K562 (cell line): ENCODE results near the gene EP300. TPM values are rescaled to one million over a fixed set of nuclear protein-coding genes. Genes with fewer than 3 reads are reported as not detected.
A peak's percentile ranks its signal among the peaks of the same experiment; 100 is the strongest.

ENCODE experiments used
- LARP7 ChIP-seq: fragments of 450-650 bp; IDR thresholded peaks from 2 replicates; pipeline ENCODE4 v1.6.1; 2016
- ZBTB17 ChIP-seq: fragments of 450-650 bp; formaldehyde crosslinking; IDR thresholded peaks from 2 replicates; pipeline ENCODE4 v1.4.0; 2020; ENCODE audit warnings: mild to moderate bottlenecking
- ZFX ChIP-seq: sonication (generic); formaldehyde crosslinking; IDR thresholded peaks from 2 replicates; pipeline ENCODE4 v1.8.0; 2022; ENCODE audit warnings: mild to moderate bottlenecking, missing genetic modification reagents, moderate library complexity
- ZKSCAN1 ChIP-seq: fragments of 150-350 bp; IDR thresholded peaks from 2 replicates; pipeline ENCODE4 v1.6.1; 2016; ENCODE audit warnings: low read depth, low read length
- ZNF23 ChIP-seq: fragments of 250-450 bp; sonication (Bioruptor Pico); IDR thresholded peaks from 2 replicates; pipeline ENCODE4 v1.4.0; 2020; ENCODE audit warnings: mild to moderate bottlenecking
- ZSCAN29 ChIP-seq: fragments of 450-650 bp; IDR thresholded peaks from 2 replicates; pipeline ENCODE4 v1.6.1; 2017
- polyA plus RNA-seq, 8 experiments: library from polyadenylated mRNA; depleted of rRNA in 4 of 8; stranded (reverse) in 5 of 8; unstranded in 3 of 8; fragments of >200 nt; fragmentation: Nextera tagmentation in 2 of 8; fragmentation: Illumina TruSeq in 1 of 8; extraction: Ambion mirVana in 2 of 8; extraction: Trizol in 1 of 8; gene quantifications; 2 replicates each; pipeline versions ENCODE4 v1.2.1 to v1.2.3, GENCODE V29; 2011 to 2014; ENCODE audit warnings: inconsistent platforms in 1 of 8, missing spikeins in 1 of 8
- total RNA-seq, 7 experiments: library from RNA; depleted of rRNA in 6 of 7; stranded (reverse); fragments of >200 nt in 6 of 7; fragmentation: Illumina TruSeq in 2 of 7; extraction: Trizol in 2 of 7; gene quantifications; 2 replicates each; pipeline versions ENCODE4 v1.2.1 to v1.2.3, GENCODE V29; 2011 to 2021; ENCODE audit warnings: low replicate concordance in 1 of 7
- TF ChIP-seq, protein P1 (sequence below): fragments of 450-650 bp; IDR thresholded peaks from 2 replicates; pipeline ENCODE4 v1.6.1; 2016; ENCODE audit warnings: missing biosample characterization, missing genetic modification characterization
- TF ChIP-seq, protein P2 (sequence below): fragments of 450-650 bp; IDR thresholded peaks from 2 replicates; pipeline ENCODE4 v1.6.1; 2016; ENCODE audit warnings: low read depth
- TF ChIP-seq, protein P3 (sequence below): sonication (generic); formaldehyde crosslinking; IDR thresholded peaks from 2 replicates; pipeline ENCODE4 v1.4.0; 2020; ENCODE audit warnings: mild to moderate bottlenecking, missing genetic modification reagents
- TF ChIP-seq, protein P4 (sequence below): sonication (generic); formaldehyde crosslinking; IDR thresholded peaks from 2 replicates; pipeline ENCODE4 v1.8.1; 2023; ENCODE audit warnings: mild to moderate bottlenecking, missing genetic modification reagents

EP300 gene
- total and polyA plus RNA-seq, 9 of the 15 experiments (the other 6 are each of a cell fraction or from before 2014, with no cell fraction given), result 2.2 to 28.6 (median 10.9) TPM

DNA sequence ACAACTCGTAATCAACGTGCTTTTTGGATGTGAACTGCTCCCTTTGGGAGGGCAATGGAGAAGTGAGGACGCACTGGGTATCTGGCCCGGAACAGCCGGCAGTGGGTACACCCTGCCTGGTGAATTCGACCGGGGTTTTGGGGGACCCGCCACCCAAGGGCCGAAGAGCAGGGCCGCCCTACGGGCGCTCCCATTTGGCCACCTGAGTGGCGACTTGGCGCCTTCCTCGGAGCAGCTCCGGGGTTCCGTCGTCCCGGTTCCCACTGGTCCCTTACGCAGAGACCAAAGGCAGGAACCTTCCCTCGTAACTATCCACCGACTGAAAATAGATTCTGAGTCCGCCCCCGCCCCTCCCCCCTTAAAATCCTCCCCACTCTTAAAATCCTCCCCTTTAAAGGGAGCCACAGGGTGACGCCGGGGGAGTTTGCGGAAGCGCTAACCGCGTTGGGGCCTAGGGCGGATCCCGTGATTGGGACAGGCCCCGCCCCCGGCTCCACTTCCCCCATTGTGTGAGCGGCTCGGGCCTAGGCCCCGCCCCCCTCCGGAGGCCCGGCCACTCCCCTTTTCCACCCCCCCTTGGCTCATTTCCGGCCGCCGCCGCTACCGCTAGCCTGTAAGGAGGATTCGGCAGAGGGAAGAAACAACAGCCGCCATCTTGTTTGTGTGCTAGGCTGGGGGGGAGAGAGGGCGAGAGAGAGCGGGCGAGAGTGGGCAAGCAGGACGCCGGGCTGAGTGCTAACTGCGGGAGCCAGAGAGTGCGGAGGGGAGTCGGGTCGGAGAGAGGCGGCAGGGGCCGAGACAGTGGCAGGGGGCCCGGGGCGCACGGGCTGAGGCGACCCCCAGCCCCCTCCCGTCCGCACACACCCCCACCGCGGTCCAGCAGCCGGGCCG, 1.0 kb upstream of the EP300 start (continued):
- TF ChIP-seq ZBTB17 (CRISPR knock-in tag), result 0 out of 2 replicates have a peak, but pooled peaks have one; percentile 56
- TF ChIP-seq ZNF23, result no peak
- no peak for TF ChIP-seq LARP7
- TF ChIP-seq, protein P1, sequence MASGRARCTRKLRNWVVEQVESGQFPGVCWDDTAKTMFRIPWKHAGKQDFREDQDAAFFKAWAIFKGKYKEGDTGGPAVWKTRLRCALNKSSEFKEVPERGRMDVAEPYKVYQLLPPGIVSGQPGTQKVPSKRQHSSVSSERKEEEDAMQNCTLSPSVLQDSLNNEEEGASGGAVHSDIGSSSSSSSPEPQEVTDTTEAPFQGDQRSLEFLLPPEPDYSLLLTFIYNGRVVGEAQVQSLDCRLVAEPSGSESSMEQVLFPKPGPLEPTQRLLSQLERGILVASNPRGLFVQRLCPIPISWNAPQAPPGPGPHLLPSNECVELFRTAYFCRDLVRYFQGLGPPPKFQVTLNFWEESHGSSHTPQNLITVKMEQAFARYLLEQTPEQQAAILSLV (tag), result no peak
- TF ChIP-seq, protein P2, sequence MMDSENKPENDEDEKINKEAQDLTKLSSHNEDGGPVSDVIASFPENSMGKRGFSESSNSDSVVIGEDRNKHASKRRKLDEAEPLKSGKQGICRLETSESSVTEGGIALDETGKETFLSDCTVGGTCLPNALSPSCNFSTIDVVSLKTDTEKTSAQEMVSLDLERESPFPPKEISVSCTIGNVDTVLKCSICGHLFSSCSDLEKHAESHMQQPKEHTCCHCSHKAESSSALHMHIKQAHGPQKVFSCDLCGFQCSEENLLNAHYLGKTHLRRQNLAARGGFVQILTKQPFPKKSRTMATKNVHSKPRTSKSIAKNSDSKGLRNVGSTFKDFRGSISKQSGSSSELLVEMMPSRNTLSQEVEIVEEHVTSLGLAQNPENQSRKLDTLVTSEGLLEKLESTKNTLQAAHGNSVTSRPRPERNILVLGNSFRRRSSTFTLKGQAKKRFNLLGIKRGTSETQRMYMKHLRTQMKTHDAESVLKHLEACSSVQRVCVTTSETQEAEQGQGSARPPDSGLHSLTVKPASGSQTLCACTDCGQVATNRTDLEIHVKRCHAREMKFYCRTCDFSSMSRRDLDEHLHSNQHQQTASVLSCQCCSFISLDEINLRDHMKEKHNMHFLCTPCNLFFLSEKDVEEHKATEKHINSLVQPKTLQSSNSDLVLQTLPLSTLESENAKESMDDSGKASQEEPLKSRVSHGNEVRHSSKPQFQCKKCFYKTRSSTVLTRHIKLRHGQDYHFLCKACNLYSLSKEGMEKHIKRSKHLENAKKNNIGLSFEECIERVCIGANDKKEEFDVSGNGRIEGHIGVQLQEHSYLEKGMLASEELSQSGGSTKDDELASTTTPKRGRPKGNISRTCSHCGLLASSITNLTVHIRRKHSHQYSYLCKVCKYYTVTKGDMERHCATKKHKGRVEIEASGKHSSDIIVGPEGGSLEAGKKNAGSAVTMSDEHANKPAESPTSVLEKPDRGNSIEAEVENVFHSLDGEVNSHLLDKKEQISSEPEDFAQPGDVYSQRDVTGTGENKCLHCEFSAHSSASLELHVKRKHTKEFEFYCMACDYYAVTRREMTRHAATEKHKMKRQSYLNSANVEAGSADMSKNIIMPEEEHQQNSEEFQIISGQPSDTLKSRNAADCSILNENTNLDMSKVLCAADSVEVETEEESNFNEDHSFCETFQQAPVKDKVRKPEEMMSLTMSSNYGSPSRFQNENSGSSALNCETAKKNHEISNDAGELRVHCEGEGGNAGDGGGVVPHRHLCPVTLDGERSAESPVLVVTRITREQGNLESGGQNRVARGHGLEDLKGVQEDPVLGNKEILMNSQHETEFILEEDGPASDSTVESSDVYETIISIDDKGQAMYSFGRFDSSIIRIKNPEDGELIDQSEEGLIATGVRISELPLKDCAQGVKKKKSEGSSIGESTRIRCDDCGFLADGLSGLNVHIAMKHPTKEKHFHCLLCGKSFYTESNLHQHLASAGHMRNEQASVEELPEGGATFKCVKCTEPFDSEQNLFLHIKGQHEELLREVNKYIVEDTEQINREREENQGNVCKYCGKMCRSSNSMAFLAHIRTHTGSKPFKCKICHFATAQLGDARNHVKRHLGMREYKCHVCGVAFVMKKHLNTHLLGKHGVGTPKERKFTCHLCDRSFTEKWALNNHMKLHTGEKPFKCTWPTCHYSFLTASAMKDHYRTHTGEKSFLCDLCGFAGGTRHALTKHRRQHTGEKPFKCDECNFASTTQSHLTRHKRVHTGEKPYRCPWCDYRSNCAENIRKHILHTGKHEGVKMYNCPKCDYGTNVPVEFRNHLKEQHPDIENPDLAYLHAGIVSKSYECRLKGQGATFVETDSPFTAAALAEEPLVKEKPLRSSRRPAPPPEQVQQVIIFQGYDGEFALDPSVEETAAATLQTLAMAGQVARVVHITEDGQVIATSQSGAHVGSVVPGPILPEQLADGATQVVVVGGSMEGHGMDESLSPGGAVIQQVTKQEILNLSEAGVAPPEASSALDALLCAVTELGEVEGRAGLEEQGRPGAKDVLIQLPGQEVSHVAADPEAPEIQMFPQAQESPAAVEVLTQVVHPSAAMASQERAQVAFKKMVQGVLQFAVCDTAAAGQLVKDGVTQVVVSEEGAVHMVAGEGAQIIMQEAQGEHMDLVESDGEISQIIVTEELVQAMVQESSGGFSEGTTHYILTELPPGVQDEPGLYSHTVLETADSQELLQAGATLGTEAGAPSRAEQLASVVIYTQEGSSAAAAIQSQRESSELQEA, result no peak
- TF ChIP-seq, protein P3, sequence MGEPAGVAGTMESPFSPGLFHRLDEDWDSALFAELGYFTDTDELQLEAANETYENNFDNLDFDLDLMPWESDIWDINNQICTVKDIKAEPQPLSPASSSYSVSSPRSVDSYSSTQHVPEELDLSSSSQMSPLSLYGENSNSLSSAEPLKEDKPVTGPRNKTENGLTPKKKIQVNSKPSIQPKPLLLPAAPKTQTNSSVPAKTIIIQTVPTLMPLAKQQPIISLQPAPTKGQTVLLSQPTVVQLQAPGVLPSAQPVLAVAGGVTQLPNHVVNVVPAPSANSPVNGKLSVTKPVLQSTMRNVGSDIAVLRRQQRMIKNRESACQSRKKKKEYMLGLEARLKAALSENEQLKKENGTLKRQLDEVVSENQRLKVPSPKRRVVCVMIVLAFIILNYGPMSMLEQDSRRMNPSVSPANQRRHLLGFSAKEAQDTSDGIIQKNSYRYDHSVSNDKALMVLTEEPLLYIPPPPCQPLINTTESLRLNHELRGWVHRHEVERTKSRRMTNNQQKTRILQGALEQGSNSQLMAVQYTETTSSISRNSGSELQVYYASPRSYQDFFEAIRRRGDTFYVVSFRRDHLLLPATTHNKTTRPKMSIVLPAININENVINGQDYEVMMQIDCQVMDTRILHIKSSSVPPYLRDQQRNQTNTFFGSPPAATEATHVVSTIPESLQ (CRISPR knock-in tag), result no peak
- TF ChIP-seq, protein P4, sequence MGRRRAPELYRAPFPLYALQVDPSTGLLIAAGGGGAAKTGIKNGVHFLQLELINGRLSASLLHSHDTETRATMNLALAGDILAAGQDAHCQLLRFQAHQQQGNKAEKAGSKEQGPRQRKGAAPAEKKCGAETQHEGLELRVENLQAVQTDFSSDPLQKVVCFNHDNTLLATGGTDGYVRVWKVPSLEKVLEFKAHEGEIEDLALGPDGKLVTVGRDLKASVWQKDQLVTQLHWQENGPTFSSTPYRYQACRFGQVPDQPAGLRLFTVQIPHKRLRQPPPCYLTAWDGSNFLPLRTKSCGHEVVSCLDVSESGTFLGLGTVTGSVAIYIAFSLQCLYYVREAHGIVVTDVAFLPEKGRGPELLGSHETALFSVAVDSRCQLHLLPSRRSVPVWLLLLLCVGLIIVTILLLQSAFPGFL (CRISPR knock-in tag), result no peak
- no peak for TF ChIP-seq ZKSCAN1
- no peak for TF ChIP-seq ZSCAN29
- peak; percentile 63; the same call in 1 of the 2 replicates for TF ChIP-seq ZFX (CRISPR knock-in tag)
